ENCODE measurements around the gene SERPINB10.

DNA sequence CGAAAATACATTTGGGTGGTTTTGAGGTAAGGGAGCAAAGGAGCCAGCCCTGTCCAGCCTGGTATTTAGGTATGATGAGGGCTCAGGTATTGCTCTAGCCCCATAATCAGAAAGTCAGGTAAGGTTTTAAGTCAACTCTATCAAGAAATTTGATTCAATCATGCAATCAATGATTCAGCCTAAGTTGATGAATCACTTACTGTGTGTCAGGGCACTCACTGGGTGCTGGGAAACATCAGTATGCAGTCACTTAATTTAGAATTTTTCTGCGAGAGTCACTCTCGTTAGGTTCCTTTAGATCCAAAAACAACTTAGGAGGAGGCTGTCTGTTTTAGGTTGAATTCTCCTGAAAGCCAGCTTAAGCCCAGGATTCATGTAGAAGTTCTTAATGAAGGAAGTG is 37.9 kb upstream of the SERPINB10 start:
- TF ChIP-seq CTCF (IDR thresholded peaks at IDR 0.05; ENCODE audit: borderline replicate concordance, extremely low read depth, low read length, poor library complexity, severe bottlenecking) (no peak), EZH2 (IDR thresholded peaks at IDR 0.05; ENCODE audit: borderline replicate concordance, low read depth, low read length, severe bottlenecking) (no peak)
